ENCODE measurements around the gene PTPN9.
"Not testable (repeated sequence)": the region's sequence is repeated elsewhere in the genome, so short reads cannot be mapped to it uniquely, and the experiment has no call there.

PTPN9 gene

GRCh38 chr15:75530169-75530568 lies 48.9 kb downstream of the PTPN9 start:
- DNase-seq, result no peak

- peak; percentile 20 for DNase-seq
Observed at GRCh38 chr15:75525756-75526155, 53.4 kb downstream of the PTPN9 start.

- DNase-seq, result peak; percentile 36
Observed at GRCh38 chr15:75523011-75523410, 56.1 kb downstream of the PTPN9 start.

GRCh38 chr15:75517233-75517632 lies 61.9 kb downstream of the PTPN9 start:
- no peak for DNase-seq

GRCh38 chr15:75508840-75509532 lies 70.1 kb downstream of the PTPN9 start:
- DNase-seq, result peak; percentile 42

- no peak for DNase-seq
Observed at GRCh38 chr15:75502360-75502759, 76.8 kb downstream of the PTPN9 start.

- no peak for DNase-seq
Observed at GRCh38 chr15:75493732-75494131, 85.4 kb downstream of the PTPN9 start.

GRCh38 chr15:75483961-75484360 lies 95.2 kb downstream of the PTPN9 start:
- no peak for DNase-seq

GRCh38 chr15:75483556-75483955 lies 95.6 kb downstream of the PTPN9 start:
- not testable (repeated sequence) for DNase-seq

- no peak for DNase-seq
Observed at GRCh38 chr15:75483106-75483505, 96.0 kb downstream of the PTPN9 start.

GRCh38 chr15:75480463-75480862 lies 98.7 kb downstream of the PTPN9 start:
- not testable (repeated sequence) for DNase-seq

GRCh38 chr15:75479670-75480069 lies 99.4 kb downstream of the PTPN9 start:
- no peak for DNase-seq

GRCh38 chr15:75477094-75477493 lies 102.0 kb downstream of the PTPN9 start:
- DNase-seq, result not testable (repeated sequence)

GRCh38 chr15:75468913-75469598 lies 110.1 kb downstream of the PTPN9 start:
- DNase-seq, result no peak

- DNase-seq, result no peak
Observed at GRCh38 chr15:75460646-75461045, 118.5 kb downstream of the PTPN9 start.

GRCh38 chr15:75459581-75459980 lies 119.5 kb downstream of the PTPN9 start:
- no peak for DNase-seq

- peak; percentile 8 for DNase-seq
Observed at GRCh38 chr15:75456710-75457109, 122.4 kb downstream of the PTPN9 start.

GRCh38 chr15:75455982-75456531 lies 123.1 kb downstream of the PTPN9 start:
- DNase-seq, result peak; percentile 65

- DNase-seq, result peak; percentile 80
Observed at GRCh38 chr15:75455424-75455981, 123.6 kb downstream of the PTPN9 start.

- no peak for DNase-seq
Observed at GRCh38 chr15:75454471-75455378, 124.4 kb downstream of the PTPN9 start.

GRCh38 chr15:75453703-75454470 lies 125.2 kb downstream of the PTPN9 start:
- peak; percentile 100 for DNase-seq
